ENCODE data around the gene NDUFAF3.

GRCh38 chr3:48997714-48998637 lies 23.9 kb upstream of the NDUFAF3 start:
- no peak for TF ChIP-seq TAF1 (conservative IDR thresholded peaks at IDR 0.05)
- no peak for TF ChIP-seq CTCF (IDR thresholded peaks at IDR 0.05; ENCODE audit: low read depth, low read length, missing input control)
